CD8-positive, alpha-beta memory T cell (primary cell): Measurements from ENCODE around the gene EPYC. TPM values are rescaled to one million over a fixed set of nuclear protein-coding genes. Genes with fewer than 3 reads are reported as not detected.

ENCODE experiments used
- CTCF ChIA-PET: fragments of 350-600 bp; sonication (Branson Sonifier 250); formaldehyde crosslinking; loops from one replicate; lab custom pipeline; 2021; ENCODE audit warnings: antibody characterized with exemption; lab: Charles Lee
- POLR2A ChIA-PET: fragments of 350-600 bp; sonication (Branson Sonifier 250); formaldehyde crosslinking; loops from one replicate; lab custom pipeline; 2021; ENCODE audit warnings: antibody characterized with exemption; lab: Charles Lee
- DNase-seq, 5 donors: peaks; one replicate each; pipeline versions ENCODE4 v3.0.0 to v3.0.0-alpha.2; 2020 to 2022; ENCODE audit warnings: mixed read lengths in 1 of 5
- H3K27ac ChIP-seq: one replicate; pipeline ENCODE4 v1.7.0; 2013; ENCODE audit warnings: low read depth, mild to moderate bottlenecking, low read length, moderate library complexity
- H3K27me3 ChIP-seq: 2 replicates; pipeline ENCODE4 v1.7.0; 2013; ENCODE audit warnings: low read length, mild to moderate bottlenecking; ENCODE audit not compliant: insufficient read depth, poor library complexity, severe bottlenecking
- H3K36me3 ChIP-seq: 2 replicates; pipeline ENCODE4 v1.7.0; 2013; ENCODE audit warnings: mild to moderate bottlenecking, low read length, moderate library complexity; ENCODE audit not compliant: insufficient read depth
- H3K4me1 ChIP-seq: 2 replicates; pipeline ENCODE4 v1.7.0; 2013; ENCODE audit warnings: mild to moderate bottlenecking, low read length, moderate library complexity; ENCODE audit not compliant: insufficient read depth
- H3K4me3 ChIP-seq: 2 replicates; pipeline ENCODE4 v1.7.0; 2013; ENCODE audit warnings: mild to moderate bottlenecking, low read length
- H3K9me3 ChIP-seq: 2 replicates; pipeline ENCODE4 v1.7.0; 2013; ENCODE audit warnings: mild to moderate bottlenecking, low read length
- H3K27ac Mint-ChIP-seq, 8 donors: one replicate each; pipeline ENCODE4 v1.8.0; 2020 to 2021; ENCODE audit warnings: mixed read lengths in 8 of 8, mild to moderate bottlenecking in 6 of 8, inconsistent platforms in 3 of 8, moderate library complexity in 3 of 8
- H3K27me3 Mint-ChIP-seq, 2 donors: one replicate each; pipeline ENCODE4 v1.8.0; 2020 to 2021; ENCODE audit warnings: mixed read lengths in 2 of 2, mild to moderate bottlenecking in 1 of 2, moderate library complexity in 1 of 2
- H3K36me3 Mint-ChIP-seq, 3 donors: one replicate each; pipeline ENCODE4 v1.8.0; 2020 to 2021; ENCODE audit warnings: mixed read lengths in 3 of 3, inconsistent platforms in 1 of 3, mild to moderate bottlenecking in 1 of 3
- H3K4me1 Mint-ChIP-seq, 3 donors: one replicate each; pipeline ENCODE4 v1.8.0; 2020 to 2021; ENCODE audit warnings: mixed read lengths in 3 of 3, inconsistent platforms in 1 of 3, mild to moderate bottlenecking in 1 of 3
- H3K4me3 Mint-ChIP-seq, 7 donors: one replicate each; pipeline ENCODE4 v1.8.0; 2020 to 2021; ENCODE audit warnings: mixed read lengths in 7 of 7, mild to moderate bottlenecking in 6 of 7, moderate library complexity in 4 of 7, inconsistent platforms in 2 of 7
- H3K9me3 Mint-ChIP-seq, 5 donors: one replicate each; pipeline ENCODE4 v1.8.0; 2020 to 2022; ENCODE audit warnings: mixed read lengths in 5 of 5, mild to moderate bottlenecking in 3 of 5, moderate library complexity in 2 of 5, inconsistent platforms in 1 of 5
- polyA plus RNA-seq: library from polyadenylated mRNA; unstranded; fragments of 300-500 nt; fragmentation: Illumina TruSeq; gene quantifications from one replicate; pipeline ENCODE4 v1.2.3, GENCODE V29; 2021
- total RNA-seq, 2 experiments: library from RNA; stranded (reverse); gene quantifications; one replicate each; pipeline ENCODE4 v1.2.3, GENCODE V29; 2021

Gene EPYC
- total and polyA plus RNA-seq, 3 experiments from 2014 or later: not detected

DNA sequence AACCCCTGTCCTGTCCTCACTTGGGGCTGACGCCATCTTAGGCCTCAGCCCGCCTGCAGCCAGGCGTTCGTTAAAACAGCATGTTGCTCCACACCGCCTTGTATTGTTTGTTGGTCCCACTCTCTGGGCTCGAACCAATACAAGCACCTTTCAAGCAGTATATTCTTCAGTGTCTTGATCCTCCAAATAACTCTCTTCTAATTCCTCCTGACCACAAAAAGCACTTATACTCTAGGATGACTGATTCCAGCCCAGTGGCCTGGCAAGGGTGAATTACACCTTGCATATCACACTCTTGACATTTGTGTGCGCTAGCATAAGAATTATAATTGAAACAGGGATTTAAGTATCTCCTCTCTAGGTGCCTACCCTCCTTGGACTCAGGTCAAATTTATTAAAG lies 56.9 kb downstream of the EPYC start:
- ChIA-PET POLR2A (no interaction called here), CTCF (interaction anchor here (1.0 kb wide), 1 partner anchor 14 kb away, joined by 3 read pairs; no protein-coding TSS in a partner anchor)
- no peak for DNase-seq
- Histone ChIP-seq H3K27me3 (no peaks in the 10 kb centered on the region), H3K9me3 (no peaks in the 10 kb centered on the region), H3K4me1 (no peaks in the 10 kb centered on the region), H3K36me3 (no peaks in the 10 kb centered on the region), H3K4me3 (no peak overlapping the region), H3K27ac (no peak overlapping the region)
- no peaks in the 10 kb centered on the region for H3K9me3 Mint-ChIP-seq
- peaks cover 0 to 5% of the 10 kb centered on the region in 2 donors for H3K27me3 Mint-ChIP-seq
- no peaks in the 10 kb centered on the region for H3K4me1 Mint-ChIP-seq
- H3K36me3 Mint-ChIP-seq: no peaks in the 10 kb centered on the region
- no peak overlapping the region for H3K27ac Mint-ChIP-seq
- no peak overlapping the region for H3K4me3 Mint-ChIP-seq

DNA sequence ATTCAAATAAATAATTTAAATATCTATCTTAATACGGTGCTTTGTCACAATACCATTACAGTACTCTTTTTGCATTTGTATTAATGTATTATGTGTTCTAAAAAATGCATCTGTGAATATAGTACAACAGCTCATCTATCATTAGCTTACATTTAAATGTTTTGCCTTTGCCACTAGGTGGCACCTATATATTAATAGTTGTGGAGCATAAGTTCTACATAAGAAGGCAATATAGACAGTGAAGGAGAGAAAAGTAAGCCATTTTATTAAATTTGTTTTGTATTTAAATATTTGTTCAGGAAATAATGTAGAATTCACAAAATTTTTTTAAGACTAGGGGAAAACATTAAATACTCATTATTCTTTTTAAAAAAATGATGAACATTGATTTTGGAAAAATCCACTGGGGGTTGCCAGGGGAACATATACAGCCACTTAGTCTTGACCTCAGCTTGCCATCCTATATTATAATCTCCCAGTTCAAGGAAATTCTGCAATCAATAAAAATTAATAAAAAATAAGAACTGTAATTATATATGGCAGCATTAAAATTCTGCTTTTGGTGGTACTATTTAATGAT lies 59.6 kb downstream of the EPYC start:
- Histone ChIP-seq H3K27me3 (no peaks in the 10 kb centered on the region), H3K4me1 (no peaks in the 10 kb centered on the region), H3K9me3 (no peaks in the 10 kb centered on the region), H3K4me3 (no peak overlapping the region), H3K36me3 (no peaks in the 10 kb centered on the region), H3K27ac (no peak overlapping the region)
- CTCF ChIA-PET: interaction anchor here (1.0 kb wide), 1 partner anchor 10 kb away, joined by 3 read pairs; no protein-coding TSS in a partner anchor
- no peak for DNase-seq
- no peak overlapping the region for H3K4me3 Mint-ChIP-seq
- H3K4me1 Mint-ChIP-seq: no peaks in the 10 kb centered on the region
- POLR2A ChIA-PET: no interaction called here
- peaks cover 4 to 6% of the 10 kb centered on the region in 2 donors for H3K27me3 Mint-ChIP-seq
- no peak overlapping the region for H3K27ac Mint-ChIP-seq
- no peaks in the 10 kb centered on the region for H3K9me3 Mint-ChIP-seq
- H3K36me3 Mint-ChIP-seq: no peaks in the 10 kb centered on the region

DNA sequence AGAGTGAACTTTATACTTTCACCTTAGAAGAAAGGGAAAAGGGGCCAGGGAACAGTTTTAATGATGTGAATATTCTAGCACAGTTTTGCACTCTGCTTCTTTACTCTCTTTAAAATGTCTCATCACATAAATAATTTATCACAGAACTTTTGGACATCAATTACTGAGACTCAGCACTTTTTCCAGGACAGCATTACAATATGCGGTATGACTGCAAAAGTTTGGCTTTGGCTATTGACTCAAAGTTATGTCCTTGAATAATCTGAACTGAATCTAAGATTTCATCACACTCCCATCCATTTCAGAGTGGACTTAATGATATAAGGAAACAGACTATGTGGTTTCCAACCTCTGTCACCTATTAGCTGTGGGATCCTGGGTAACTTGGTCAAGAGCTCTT lies 61.5 kb downstream of the EPYC start:
- Histone ChIP-seq H3K9me3 (no peaks in the 10 kb centered on the region), H3K27ac (no peak overlapping the region), H3K36me3 (no peaks in the 10 kb centered on the region), H3K4me3 (no peak overlapping the region), H3K4me1 (no peaks in the 10 kb centered on the region), H3K27me3 (no peaks in the 10 kb centered on the region)
- CTCF ChIA-PET: no interaction called here
- no peak for DNase-seq
- Mint-ChIP-seq H3K27ac (no peak overlapping the region), H3K27me3 (peaks cover 3 to 14% of the 10 kb centered on the region in 2 donors), H3K4me1 (no peaks in the 10 kb centered on the region), H3K4me3 (no peak overlapping the region), H3K9me3 (no peaks in the 10 kb centered on the region), H3K36me3 (no peaks in the 10 kb centered on the region)
- POLR2A ChIA-PET: no interaction called here

DNA sequence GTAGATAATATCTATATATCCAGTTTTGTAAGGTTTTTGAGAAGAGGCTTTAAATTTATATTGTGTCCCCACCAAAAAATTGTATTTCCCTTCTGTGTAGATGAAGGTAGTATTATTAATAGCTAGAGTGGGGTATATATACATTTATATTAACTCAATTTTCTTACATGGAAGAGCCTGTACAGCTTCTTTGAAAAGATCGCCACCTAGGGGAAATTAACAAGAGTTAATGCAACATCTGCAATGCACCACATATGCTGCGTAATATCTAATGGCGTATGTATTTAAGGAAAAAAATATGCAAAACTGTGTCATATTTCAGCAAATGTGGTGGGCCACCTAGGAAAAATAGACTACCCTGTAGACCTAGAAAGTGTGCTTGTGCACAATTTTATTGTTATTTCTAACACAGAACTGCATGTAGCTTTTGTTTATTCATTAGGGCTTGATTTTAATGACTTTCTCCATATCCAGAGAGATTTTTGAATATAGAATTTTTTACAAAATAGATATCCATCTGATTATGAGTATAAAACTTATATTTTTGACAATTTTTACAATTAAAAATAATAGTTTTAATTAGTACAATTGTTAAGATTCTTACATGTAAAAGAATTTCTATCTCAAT lies 63.8 kb downstream of the EPYC start:
- Histone ChIP-seq H3K4me1 (no peaks in the 10 kb centered on the region), H3K27ac (no peak overlapping the region), H3K36me3 (no peaks in the 10 kb centered on the region), H3K9me3 (no peaks in the 10 kb centered on the region), H3K4me3 (no peak overlapping the region), H3K27me3 (no peaks in the 10 kb centered on the region)
- H3K4me3 Mint-ChIP-seq: no peak overlapping the region
- CTCF ChIA-PET: interaction anchor here (0.8 kb wide), 1 partner anchor 1396 kb away, joined by 4 read pairs; no protein-coding TSS in a partner anchor
- peaks cover 5 to 21% of the 10 kb centered on the region in 2 donors for H3K27me3 Mint-ChIP-seq
- H3K4me1 Mint-ChIP-seq: no peaks in the 10 kb centered on the region
- POLR2A ChIA-PET: no interaction called here
- DNase-seq: no peak
- H3K9me3 Mint-ChIP-seq: no peaks in the 10 kb centered on the region
- no peak overlapping the region for H3K27ac Mint-ChIP-seq
- no peaks in the 10 kb centered on the region for H3K36me3 Mint-ChIP-seq

DNA sequence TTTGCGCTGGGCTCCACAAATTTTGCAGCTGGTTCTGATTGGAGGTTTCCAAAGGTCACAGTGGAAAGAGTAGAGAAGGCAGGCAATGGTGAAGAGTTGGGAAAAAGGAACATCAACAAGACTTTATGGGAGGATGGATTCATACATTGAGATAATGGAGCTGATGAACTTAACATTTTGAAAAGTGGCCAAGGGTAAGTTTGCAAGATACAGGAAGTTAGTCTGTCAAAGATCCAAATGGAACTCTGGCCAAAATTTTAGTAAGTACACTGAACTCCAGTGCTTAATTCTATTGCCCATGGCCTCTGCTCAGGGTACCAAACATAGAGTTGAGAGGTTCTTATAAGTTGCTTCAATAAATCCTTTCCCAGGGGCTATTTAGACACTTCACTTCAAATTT lies 65.4 kb downstream of the EPYC start:
- POLR2A ChIA-PET: no interaction called here
- no peaks in the 10 kb centered on the region for H3K36me3 Mint-ChIP-seq
- CTCF ChIA-PET: no interaction called here

DNA sequence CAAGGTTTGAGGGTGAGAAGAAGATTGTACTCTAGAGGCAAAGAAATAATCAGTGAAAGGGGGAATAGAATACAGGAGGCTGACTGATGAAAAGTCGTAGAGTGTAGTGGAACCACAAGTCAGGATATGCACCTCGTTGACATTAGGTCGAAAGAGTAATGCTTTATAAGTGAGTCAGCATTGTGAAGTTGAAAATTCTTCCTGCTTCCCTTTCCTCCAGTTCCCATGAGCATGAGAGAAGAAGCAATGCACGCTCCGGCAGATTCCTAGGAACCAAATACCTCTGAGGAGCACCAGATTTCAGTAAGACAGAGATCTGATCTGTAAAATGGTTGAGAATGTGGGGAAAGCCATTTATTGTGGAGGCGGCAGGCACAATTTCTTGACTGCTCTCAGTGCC lies 66.3 kb downstream of the EPYC start:
- Histone ChIP-seq H3K4me3 (no peak overlapping the region), H3K36me3 (no peaks in the 10 kb centered on the region), H3K27me3 (no peaks in the 10 kb centered on the region), H3K27ac (no peak overlapping the region), H3K4me1 (no peaks in the 10 kb centered on the region), H3K9me3 (no peaks in the 10 kb centered on the region)
- DNase-seq: no peak
- Mint-ChIP-seq H3K4me3 (no peak overlapping the region), H3K9me3 (no peaks in the 10 kb centered on the region), H3K36me3 (no peaks in the 10 kb centered on the region), H3K27ac (no peak overlapping the region), H3K27me3 (peaks cover 5 to 24% of the 10 kb centered on the region in 2 donors), H3K4me1 (no peaks in the 10 kb centered on the region)
- ChIA-PET CTCF (no interaction called here), POLR2A (no interaction called here)

More for the DNA sequence above, 65.4 kb downstream of the EPYC start:
- Mint-ChIP-seq H3K27ac (peak overlapping the region in 1 of 8 donors; percentile 8), H3K9me3 (no peaks in the 10 kb centered on the region), H3K4me3 (no peak overlapping the region), H3K27me3 (peaks cover 5 to 24% of the 10 kb centered on the region in 2 donors), H3K4me1 (no peaks in the 10 kb centered on the region)
- no peak overlapping the region for H3K4me3 ChIP-seq
- no peak overlapping the region for H3K27ac ChIP-seq
- H3K4me1 ChIP-seq: no peaks in the 10 kb centered on the region
- DNase-seq: no peak
- H3K36me3 ChIP-seq: no peaks in the 10 kb centered on the region
- no peaks in the 10 kb centered on the region for H3K27me3 ChIP-seq
- H3K9me3 ChIP-seq: no peaks in the 10 kb centered on the region

DNA sequence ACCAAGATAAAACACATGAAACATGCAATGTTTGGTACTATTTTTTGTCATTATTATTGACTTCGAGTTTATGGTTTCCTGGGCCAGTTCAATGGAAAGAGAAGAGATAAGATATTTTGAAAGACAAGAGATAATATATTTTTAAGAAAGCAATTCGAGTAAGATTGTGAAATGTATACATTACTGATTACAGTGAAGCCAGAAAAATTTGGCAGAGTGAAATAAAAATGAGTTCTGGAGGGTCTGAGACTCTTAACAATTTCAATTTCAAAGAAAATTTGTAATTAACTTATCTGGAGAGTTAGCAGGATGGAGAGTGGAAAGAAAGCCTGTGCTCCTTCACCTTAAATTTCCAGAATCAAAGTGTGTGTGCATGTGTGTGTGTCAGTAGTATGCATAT lies 67.1 kb downstream of the EPYC start:
- Histone ChIP-seq H3K4me3 (no peak overlapping the region), H3K27ac (no peak overlapping the region), H3K36me3 (no peaks in the 10 kb centered on the region), H3K27me3 (no peaks in the 10 kb centered on the region), H3K4me1 (no peaks in the 10 kb centered on the region), H3K9me3 (no peaks in the 10 kb centered on the region)
- Mint-ChIP-seq H3K9me3 (no peaks in the 10 kb centered on the region), H3K4me3 (no peak overlapping the region), H3K27me3 (peaks cover 5 to 24% of the 10 kb centered on the region in 2 donors), H3K4me1 (no peaks in the 10 kb centered on the region), H3K27ac (no peak overlapping the region), H3K36me3 (no peaks in the 10 kb centered on the region)
- POLR2A ChIA-PET: no interaction called here
- CTCF ChIA-PET: no interaction called here
- DNase-seq: no peak

DNA sequence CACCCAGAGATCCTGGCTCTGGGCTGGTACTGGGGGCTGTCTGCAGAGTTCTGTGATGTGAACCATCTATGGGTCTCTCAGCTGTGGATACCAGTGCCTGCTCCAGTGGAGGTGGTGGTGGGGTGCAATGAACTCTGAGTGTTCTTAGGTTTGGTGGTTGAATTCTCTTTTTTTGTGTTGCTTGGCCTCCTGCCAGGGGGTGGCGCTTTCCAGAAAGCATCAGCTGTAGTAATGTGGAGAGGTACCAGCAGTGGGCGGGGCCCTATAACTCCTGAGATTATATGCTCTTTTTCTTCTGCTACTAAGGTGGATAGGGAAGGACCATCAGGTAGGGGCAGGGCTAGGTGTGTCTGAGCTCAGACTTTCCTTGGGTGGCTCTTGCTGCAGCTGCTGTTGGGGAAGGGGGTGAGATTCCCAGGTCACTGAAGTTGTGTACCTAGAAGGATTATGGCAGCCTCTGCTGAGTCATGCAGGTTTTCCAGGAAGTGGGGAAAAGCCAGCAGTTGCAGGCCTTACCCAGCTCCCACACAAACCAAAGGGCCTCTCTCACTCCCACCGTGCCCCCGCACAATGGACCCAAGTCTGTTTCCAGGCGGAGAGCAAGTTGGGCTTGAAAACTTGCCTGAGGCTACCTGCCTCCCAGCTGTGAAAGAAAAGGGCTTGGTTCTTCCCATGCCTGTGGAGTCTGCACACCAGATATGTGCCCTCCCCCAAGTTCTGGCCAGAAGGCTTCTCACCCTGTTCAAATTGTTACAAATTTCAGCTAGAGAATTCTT lies 68.4 kb downstream of the EPYC start:
- CTCF ChIA-PET: no interaction called here
- H3K27ac Mint-ChIP-seq: no peak overlapping the region

More for the DNA sequence above, 68.4 kb downstream of the EPYC start:
- Mint-ChIP-seq H3K27me3 (peaks cover 4 to 20% of the 10 kb centered on the region in 2 donors), H3K4me1 (no peaks in the 10 kb centered on the region), H3K36me3 (no peaks in the 10 kb centered on the region), H3K4me3 (no peak overlapping the region), H3K9me3 (peaks cover 0 to 3% (median 0%) of the 10 kb centered on the region in 5 donors)
- H3K27me3 ChIP-seq: no peaks in the 10 kb centered on the region
- DNase-seq: no peak
- POLR2A ChIA-PET: no interaction called here
- no peaks in the 10 kb centered on the region for H3K9me3 ChIP-seq
- H3K27ac ChIP-seq: no peak overlapping the region
- H3K36me3 ChIP-seq: no peaks in the 10 kb centered on the region
- no peaks in the 10 kb centered on the region for H3K4me1 ChIP-seq
- H3K4me3 ChIP-seq: no peak overlapping the region
